NK-92 treated with Interleukin-12 subunit alpha and Interleukin-12 subunit beta, amount 100 ng/mL, for 24 hours (cell line): ENCODE data around the gene PAGR1.
"Not testable (repeated sequence)": the region's sequence is repeated elsewhere in the genome, so short reads cannot be mapped to it uniquely, and the experiment has no call there.

Experiments
- DNase-seq: peaks from one replicate; lab custom pipeline; 2025; lab: John Stamatoyannopoulos, UW

PAGR1 gene

GRCh38 chr16:29815793-29816693 is at the start of gene PAGR1:
Gene PAGR1, plus strand, starts transcription at chr16:29816152. Its CDS starts 374 bp downstream, at chr16:29816526.
- DNase-seq = peak; percentile 98

- no peak for DNase-seq
Observed at GRCh38 chr16:29766571-29766970, 49.4 kb upstream of the PAGR1 start.

- no peak for DNase-seq
Observed at GRCh38 chr16:29767062-29767461, 48.9 kb upstream of the PAGR1 start.

- DNase-seq = no peak
Observed at GRCh38 chr16:29769507-29769906, 46.4 kb upstream of the PAGR1 start.

- DNase-seq = no peak
Observed at GRCh38 chr16:29770250-29770929, 45.6 kb upstream of the PAGR1 start.

- not testable (repeated sequence) for DNase-seq
Observed at GRCh38 chr16:29772330-29772729, 43.6 kb upstream of the PAGR1 start.

GRCh38 chr16:29774730-29775129 is 41.2 kb upstream of the PAGR1 start:
- no peak for DNase-seq

- no peak for DNase-seq
Observed at GRCh38 chr16:29775742-29776408, 40.1 kb upstream of the PAGR1 start.

- DNase-seq = no peak
Observed at GRCh38 chr16:29777576-29778350, 38.2 kb upstream of the PAGR1 start, which contains the start of gene ZG16. Gene ZG16, plus strand, starts transcription at chr16:29778256. Its CDS starts 1,011 bp downstream, at chr16:29779267.

- DNase-seq = no peak
Observed at GRCh38 chr16:29779474-29779873, 36.5 kb upstream of the PAGR1 start.

- DNase-seq = not testable (repeated sequence)
Observed at GRCh38 chr16:29783094-29783953, 32.6 kb upstream of the PAGR1 start.

- DNase-seq = no peak
Observed at GRCh38 chr16:29784157-29784556, 31.8 kb upstream of the PAGR1 start.

- DNase-seq = no peak
Observed at GRCh38 chr16:29784901-29785500, 31.0 kb upstream of the PAGR1 start.

GRCh38 chr16:29787155-29787554 is 28.8 kb upstream of the PAGR1 start:
- DNase-seq = not testable (repeated sequence)

- no peak for DNase-seq
Observed at GRCh38 chr16:29789775-29790182, 26.2 kb upstream of the PAGR1 start.

- DNase-seq = peak; percentile 99
Observed at GRCh38 chr16:29790183-29790948, 25.6 kb upstream of the PAGR1 start, which contains the start of gene KIF22. Gene KIF22, plus strand, starts transcription at chr16:29790751. Its CDS starts 9 bp downstream, at chr16:29790760.

- no peak for DNase-seq
Observed at GRCh38 chr16:29790949-29791844, 24.8 kb upstream of the PAGR1 start.
